Liver (tissue), 9 donors: ENCODE results near the gene DTNB. TPM values are rescaled to one million over a fixed set of nuclear protein-coding genes. Genes with fewer than 3 reads are reported as not detected.

Source experiments
- DNase-seq: peaks from one replicate; pipeline ENCODE4 v3.0.0-alpha.2; 2017; ENCODE audit warnings: low spot score
- H3K27ac ChIP-seq, 2 donors: one replicate each; pipeline ENCODE4 v1.7.0; 2013; ENCODE audit warnings: inconsistent platforms in 2 of 2, low read length in 2 of 2, control low read depth in 1 of 2, low read depth in 1 of 2, mild to moderate bottlenecking in 1 of 2
- H3K27me3 ChIP-seq, 4 donors: one replicate each; pipeline versions ENCODE4 v1.6.1 to v1.7.0; 2013; ENCODE audit warnings: low read length in 3 of 4, inconsistent platforms in 1 of 4, mild to moderate bottlenecking in 1 of 4, moderate library complexity in 1 of 4; ENCODE audit not compliant: control insufficient read depth in 4 of 4, insufficient read depth in 4 of 4
- H3K36me3 ChIP-seq, 4 donors: one replicate each; pipeline versions ENCODE4 v1.6.1 to v1.7.0; 2013; ENCODE audit warnings: low read length in 3 of 4, mild to moderate bottlenecking in 3 of 4, low read depth in 1 of 4, moderate library complexity in 1 of 4; ENCODE audit not compliant: control insufficient read depth in 4 of 4, insufficient read depth in 3 of 4
- H3K4me1 ChIP-seq, 4 donors: one replicate each; pipeline versions ENCODE4 v1.6.1 to v1.7.0; 2013; ENCODE audit warnings: low read length in 3 of 4, mild to moderate bottlenecking in 3 of 4, moderate library complexity in 1 of 4; ENCODE audit not compliant: control insufficient read depth in 4 of 4, insufficient read depth in 4 of 4
- H3K4me3 ChIP-seq, 3 donors: one replicate each; pipeline versions ENCODE4 v1.6.1 to v1.7.0; 2013; ENCODE audit warnings: low read length in 3 of 3, control low read depth in 1 of 3, low read depth in 1 of 3, mild to moderate bottlenecking in 1 of 3
- H3K9ac ChIP-seq, 2 donors: one replicate each; pipeline ENCODE4 v1.7.0; 2013; ENCODE audit warnings: low read length in 2 of 2, mild to moderate bottlenecking in 2 of 2, moderate library complexity in 2 of 2, control low read depth in 1 of 2, low read depth in 1 of 2
- H3K9me3 ChIP-seq, 4 donors: one replicate each; pipeline versions ENCODE4 v1.6.1 to v1.7.0; 2013; ENCODE audit warnings: low read length in 3 of 4; ENCODE audit not compliant: control insufficient read depth in 4 of 4
- EGR1 ChIP-seq, 2 donors: IDR thresholded peaks; 2 replicates each; pipeline ENCODE4 v1.6.1; 2016 to 2018; ENCODE audit warnings: antibody characterized with exemption in 2 of 2, low read depth in 2 of 2
- FOXA1 ChIP-seq: IDR thresholded peaks from 2 replicates; pipeline ENCODE4 v1.6.1; 2016; ENCODE audit warnings: antibody characterized with exemption
- FOXA2 ChIP-seq: IDR thresholded peaks from 2 replicates; pipeline ENCODE4 v1.6.1; 2016; ENCODE audit warnings: antibody characterized with exemption
- GABPA ChIP-seq, 2 donors: IDR thresholded peaks in 1 of 2; conservative IDR thresholded peaks in 1 of 2; 2 replicates each; pipeline ENCODE4 v1.6.1; 2016; ENCODE audit warnings: antibody characterized with exemption in 2 of 2, mild to moderate bottlenecking in 1 of 2, moderate library complexity in 1 of 2
- HNF4A ChIP-seq, 2 donors: conservative IDR thresholded peaks; 2 replicates each; pipeline ENCODE4 v1.6.1; 2016; ENCODE audit warnings: antibody characterized with exemption in 2 of 2, mild to moderate bottlenecking in 2 of 2
- HNF4G ChIP-seq: IDR thresholded peaks from 2 replicates; pipeline ENCODE4 v1.6.1; 2016; ENCODE audit warnings: antibody characterized with exemption
- JUND ChIP-seq, 2 donors: IDR thresholded peaks; 2 replicates each; pipeline ENCODE4 v1.6.1; 2016; ENCODE audit warnings: antibody characterized with exemption in 2 of 2
- NR2F2 ChIP-seq: IDR thresholded peaks from 2 replicates; pipeline ENCODE4 v1.6.1; 2016; ENCODE audit warnings: antibody characterized with exemption
- RAD21 ChIP-seq, 2 donors: IDR thresholded peaks; 2 replicates each; pipeline ENCODE4 v1.6.1; 2016; ENCODE audit warnings: antibody characterized with exemption in 2 of 2, mild to moderate bottlenecking in 2 of 2
- SP1 ChIP-seq: IDR thresholded peaks from 2 replicates; pipeline ENCODE4 v1.6.1; 2018; ENCODE audit warnings: antibody characterized with exemption, mild to moderate bottlenecking
- TAF1 ChIP-seq: conservative IDR thresholded peaks from 2 replicates; pipeline ENCODE4 v1.6.1; 2016; ENCODE audit warnings: antibody characterized with exemption, mild to moderate bottlenecking
- WGBS: extraction: QIAGEN DNeasy Blood & Tissue Kit; methylation state at CpG from one replicate; pipeline ENCODE4 v1.1.7; 2013; 5-methylcytosine and 5-hydroxymethylcytosine counted together
- polyA plus RNA-seq, 2 donors: library from polyadenylated mRNA; stranded (reverse) in 1 of 2; unstranded in 1 of 2; fragments of 200-250 nt in 1 of 2; fragments of >200 nt in 1 of 2; fragmentation: Nextera tagmentation in 1 of 2; extraction: Ambion mirVana in 1 of 2; gene quantifications; one replicate each; pipeline versions ENCODE4 v1.2.1 to v1.2.3, GENCODE V29; 2013 to 2015
- total RNA-seq, 2 donors: library from RNA; depleted of rRNA; stranded (reverse); fragments of >200 nt; gene quantifications; one replicate each; pipeline ENCODE4 v1.2.3, GENCODE V29; 2014
- TF ChIP-seq, protein P1 (sequence below): IDR thresholded peaks from 2 replicates; pipeline ENCODE4 v1.6.1; 2016; ENCODE audit warnings: antibody characterized with exemption
- TF ChIP-seq, protein P2 (sequence below): fragments of 150-350 bp; IDR thresholded peaks from 2 replicates; pipeline ENCODE4 v1.5.1; 2017; ENCODE audit warnings: improper control_type of control experiment, low read depth, low read length; ENCODE audit not compliant: missing input control
- TF ChIP-seq, protein P3 (sequence below): IDR thresholded peaks from 2 replicates; pipeline ENCODE4 v1.6.1; 2016; ENCODE audit warnings: antibody characterized with exemption
- TF ChIP-seq, protein P4 (sequence below): IDR thresholded peaks from 2 replicates; pipeline ENCODE4 v1.6.1; 2016; ENCODE audit warnings: antibody characterized with exemption, mild to moderate bottlenecking
- donor health status: healthy.
- donor health status: healthy.
- donor health status: healthy.
- donor health status: healthy.
- donor health status: healthy.

Gene DTNB
- total and polyA plus RNA-seq, 4 donors, result 3.3 to 10.5 (median 6.4) TPM

DNA sequence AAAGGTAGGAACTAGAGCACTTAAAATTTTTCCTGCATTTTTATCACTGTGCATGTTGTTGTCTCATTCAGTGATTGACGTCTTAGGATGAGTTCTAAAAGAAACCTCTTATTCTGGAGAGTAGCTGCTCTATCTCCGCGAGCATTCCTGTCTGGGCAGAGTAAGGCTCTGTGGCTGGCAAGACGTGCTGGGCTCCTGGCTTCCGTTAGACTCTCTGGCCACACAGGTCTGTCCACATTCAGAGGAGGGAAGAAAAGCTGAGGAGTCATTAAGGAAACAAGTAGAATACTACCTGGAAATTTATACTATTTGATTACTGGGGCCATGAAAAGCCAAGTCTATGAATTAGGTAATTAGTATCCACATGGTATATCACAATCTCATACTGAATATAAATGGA, 193.6 kb downstream of the DTNB start:
- Histone ChIP-seq H3K4me3 (no peak overlapping the region), H3K27ac (no peak overlapping the region), H3K27me3 (no peaks in the 10 kb centered on the region), H3K9ac (no peak overlapping the region), H3K4me1 (no peaks in the 10 kb centered on the region), H3K9me3 (peaks cover 0 to 8% (median 3%) of the 10 kb centered on the region in 4 donors), H3K36me3 (peaks cover 0 to 20% (median 7%) of the 10 kb centered on the region in 4 donors)
- TF ChIP-seq TAF1 (no peak), GABPA (IDR thresholded peaks at IDR 0.05 in 1 of 2, conservative IDR thresholded peaks at IDR 0.05 in 1 of 2) (no peak), HNF4G (no peak), FOXA2 (no peak), HNF4A (conservative IDR thresholded peaks at IDR 0.05) (no peak), SP1 (no peak), EGR1 (IDR thresholded peaks at IDR 0.05; ENCODE audit: low read depth in 2 of 2) (no peak), JUND (IDR thresholded peaks at IDR 0.05) (no peak), RAD21 (IDR thresholded peaks at IDR 0.05) (no peak), FOXA1 (no peak)
- TF ChIP-seq, protein P1, sequence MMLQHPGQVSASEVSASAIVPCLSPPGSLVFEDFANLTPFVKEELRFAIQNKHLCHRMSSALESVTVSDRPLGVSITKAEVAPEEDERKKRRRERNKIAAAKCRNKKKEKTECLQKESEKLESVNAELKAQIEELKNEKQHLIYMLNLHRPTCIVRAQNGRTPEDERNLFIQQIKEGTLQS, result no peak
- TF ChIP-seq, protein P2, sequence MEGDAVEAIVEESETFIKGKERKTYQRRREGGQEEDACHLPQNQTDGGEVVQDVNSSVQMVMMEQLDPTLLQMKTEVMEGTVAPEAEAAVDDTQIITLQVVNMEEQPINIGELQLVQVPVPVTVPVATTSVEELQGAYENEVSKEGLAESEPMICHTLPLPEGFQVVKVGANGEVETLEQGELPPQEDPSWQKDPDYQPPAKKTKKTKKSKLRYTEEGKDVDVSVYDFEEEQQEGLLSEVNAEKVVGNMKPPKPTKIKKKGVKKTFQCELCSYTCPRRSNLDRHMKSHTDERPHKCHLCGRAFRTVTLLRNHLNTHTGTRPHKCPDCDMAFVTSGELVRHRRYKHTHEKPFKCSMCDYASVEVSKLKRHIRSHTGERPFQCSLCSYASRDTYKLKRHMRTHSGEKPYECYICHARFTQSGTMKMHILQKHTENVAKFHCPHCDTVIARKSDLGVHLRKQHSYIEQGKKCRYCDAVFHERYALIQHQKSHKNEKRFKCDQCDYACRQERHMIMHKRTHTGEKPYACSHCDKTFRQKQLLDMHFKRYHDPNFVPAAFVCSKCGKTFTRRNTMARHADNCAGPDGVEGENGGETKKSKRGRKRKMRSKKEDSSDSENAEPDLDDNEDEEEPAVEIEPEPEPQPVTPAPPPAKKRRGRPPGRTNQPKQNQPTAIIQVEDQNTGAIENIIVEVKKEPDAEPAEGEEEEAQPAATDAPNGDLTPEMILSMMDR, result no peak
- TF ChIP-seq, protein P3, sequence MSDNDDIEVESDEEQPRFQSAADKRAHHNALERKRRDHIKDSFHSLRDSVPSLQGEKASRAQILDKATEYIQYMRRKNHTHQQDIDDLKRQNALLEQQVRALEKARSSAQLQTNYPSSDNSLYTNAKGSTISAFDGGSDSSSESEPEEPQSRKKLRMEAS, result no peak
- TF ChIP-seq, protein P4, sequence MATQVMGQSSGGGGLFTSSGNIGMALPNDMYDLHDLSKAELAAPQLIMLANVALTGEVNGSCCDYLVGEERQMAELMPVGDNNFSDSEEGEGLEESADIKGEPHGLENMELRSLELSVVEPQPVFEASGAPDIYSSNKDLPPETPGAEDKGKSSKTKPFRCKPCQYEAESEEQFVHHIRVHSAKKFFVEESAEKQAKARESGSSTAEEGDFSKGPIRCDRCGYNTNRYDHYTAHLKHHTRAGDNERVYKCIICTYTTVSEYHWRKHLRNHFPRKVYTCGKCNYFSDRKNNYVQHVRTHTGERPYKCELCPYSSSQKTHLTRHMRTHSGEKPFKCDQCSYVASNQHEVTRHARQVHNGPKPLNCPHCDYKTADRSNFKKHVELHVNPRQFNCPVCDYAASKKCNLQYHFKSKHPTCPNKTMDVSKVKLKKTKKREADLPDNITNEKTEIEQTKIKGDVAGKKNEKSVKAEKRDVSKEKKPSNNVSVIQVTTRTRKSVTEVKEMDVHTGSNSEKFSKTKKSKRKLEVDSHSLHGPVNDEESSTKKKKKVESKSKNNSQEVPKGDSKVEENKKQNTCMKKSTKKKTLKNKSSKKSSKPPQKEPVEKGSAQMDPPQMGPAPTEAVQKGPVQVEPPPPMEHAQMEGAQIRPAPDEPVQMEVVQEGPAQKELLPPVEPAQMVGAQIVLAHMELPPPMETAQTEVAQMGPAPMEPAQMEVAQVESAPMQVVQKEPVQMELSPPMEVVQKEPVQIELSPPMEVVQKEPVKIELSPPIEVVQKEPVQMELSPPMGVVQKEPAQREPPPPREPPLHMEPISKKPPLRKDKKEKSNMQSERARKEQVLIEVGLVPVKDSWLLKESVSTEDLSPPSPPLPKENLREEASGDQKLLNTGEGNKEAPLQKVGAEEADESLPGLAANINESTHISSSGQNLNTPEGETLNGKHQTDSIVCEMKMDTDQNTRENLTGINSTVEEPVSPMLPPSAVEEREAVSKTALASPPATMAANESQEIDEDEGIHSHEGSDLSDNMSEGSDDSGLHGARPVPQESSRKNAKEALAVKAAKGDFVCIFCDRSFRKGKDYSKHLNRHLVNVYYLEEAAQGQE, result no peak
- no peak for DNase-seq
- WGBS, result 97% methylated on average over 5 of the region's 5 CpGs

DNA sequence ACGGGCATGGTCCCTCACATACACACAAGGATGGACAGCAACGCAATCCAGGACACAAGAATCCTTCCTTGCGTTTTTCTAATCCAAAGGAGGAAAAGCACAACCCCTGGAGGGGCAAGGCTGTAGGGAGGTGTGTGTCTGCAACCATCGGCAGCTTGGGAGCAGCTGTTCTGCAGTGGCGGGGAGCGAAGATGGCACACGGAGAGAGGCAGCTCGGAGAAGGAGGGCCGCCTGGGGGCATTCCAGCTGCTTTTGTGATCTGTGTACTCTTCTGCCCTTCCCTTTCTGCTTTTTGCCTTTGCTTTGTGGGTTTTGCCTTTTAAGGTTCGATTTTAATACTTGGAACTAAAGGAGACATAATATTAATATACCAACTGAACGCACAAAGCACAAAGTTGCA, 194.6 kb downstream of the DTNB start:
- Histone ChIP-seq H3K36me3 (peaks cover 0 to 20% (median 7%) of the 10 kb centered on the region in 4 donors), H3K9me3 (peaks cover 0 to 8% (median 3%) of the 10 kb centered on the region in 4 donors), H3K4me3 (no peak overlapping the region), H3K9ac (no peak overlapping the region), H3K4me1 (no peaks in the 10 kb centered on the region), H3K27ac (no peak overlapping the region), H3K27me3 (no peaks in the 10 kb centered on the region)
- WGBS, result 92% methylated on average over 11 of the region's 11 CpGs
- DNase-seq, result no peak
- TF ChIP-seq HNF4A (conservative IDR thresholded peaks at IDR 0.05) (no peak), NR2F2 (no peak), TAF1 (no peak)
- TF ChIP-seq, protein P3, result no peak
